Middle frontal gyrus (tissue), 1 donor: ENCODE measurements around the gene IRX2.

Experiments
- DNase-seq: peaks from one replicate; pipeline ENCODE4 v3.0.0-alpha.2; 2015; ENCODE audit warnings: low spot score; ENCODE audit errors: extremely low spot score

The IRX2 gene

GRCh38 chr5:2751592-2752021 is at the start of gene IRX2:
TSS of gene IRX2 (minus strand) at chr5:2751677. CDS start at chr5:2751413, 264 bp downstream.
- no peak for DNase-seq

GRCh38 chr5:2800035-2800434 is 48.6 kb upstream of the IRX2 start:
- DNase-seq = no peak

DNA sequence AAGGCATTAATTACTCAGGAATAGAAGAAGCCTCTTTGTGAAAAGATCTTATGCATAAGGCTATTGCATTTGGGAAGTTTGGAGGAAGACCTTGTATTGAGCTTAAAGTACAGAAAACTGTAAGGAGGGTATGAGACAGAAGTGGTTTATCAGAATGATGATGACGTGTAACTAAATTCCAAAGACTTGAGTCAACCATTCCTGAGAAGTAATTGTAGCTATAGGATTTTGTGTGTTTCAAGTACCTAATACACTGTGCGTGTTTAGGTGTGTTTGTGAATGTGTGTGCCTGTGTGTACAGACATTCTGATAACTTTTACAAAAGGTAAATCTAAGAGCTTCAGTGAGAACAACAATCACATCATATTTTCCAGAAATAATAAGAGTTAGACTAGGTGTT is 46.5 kb upstream of the IRX2 start:
- DNase-seq = no peak

GRCh38 chr5:2797160-2797559 is 45.7 kb upstream of the IRX2 start:
- DNase-seq = no peak

DNA sequence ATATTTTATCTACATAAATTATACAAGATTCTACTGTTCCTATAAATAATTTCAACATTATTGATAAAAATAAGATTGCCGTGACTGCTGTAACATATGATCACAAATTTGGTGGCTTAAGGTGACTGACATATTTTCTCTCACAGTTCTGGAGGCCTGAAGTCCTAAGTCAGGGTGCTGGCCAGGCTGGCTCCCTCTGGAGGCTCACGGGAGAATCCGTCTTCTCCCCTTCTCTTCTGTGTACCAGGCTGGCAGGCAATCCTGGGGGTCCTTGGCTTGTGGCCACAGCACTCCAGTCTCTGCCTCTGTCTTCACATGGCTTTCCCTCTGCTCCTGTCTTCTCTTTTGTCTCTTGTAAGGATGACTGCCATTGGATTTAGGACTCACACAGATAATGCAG is 31.7 kb upstream of the IRX2 start:
- DNase-seq = no peak

DNA sequence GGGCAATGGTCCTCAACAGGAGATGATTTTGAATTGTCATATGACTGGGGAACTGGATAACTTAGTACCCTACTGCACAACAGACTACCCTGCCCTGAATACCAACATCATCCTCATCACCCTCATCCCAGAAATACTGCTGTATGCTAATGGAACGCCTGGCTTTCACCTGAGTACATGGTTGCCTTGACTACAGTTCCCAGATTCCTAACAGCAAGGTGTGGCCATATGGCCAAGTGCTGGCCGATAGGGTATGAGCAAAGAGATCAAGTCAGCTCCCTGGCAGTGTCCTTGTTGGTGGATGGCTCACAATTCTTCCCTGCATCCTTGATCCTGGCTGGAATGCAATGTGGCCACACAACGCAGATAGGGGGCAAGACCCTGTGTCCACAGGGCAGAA is 31.2 kb upstream of the IRX2 start:
- no peak for DNase-seq

DNA sequence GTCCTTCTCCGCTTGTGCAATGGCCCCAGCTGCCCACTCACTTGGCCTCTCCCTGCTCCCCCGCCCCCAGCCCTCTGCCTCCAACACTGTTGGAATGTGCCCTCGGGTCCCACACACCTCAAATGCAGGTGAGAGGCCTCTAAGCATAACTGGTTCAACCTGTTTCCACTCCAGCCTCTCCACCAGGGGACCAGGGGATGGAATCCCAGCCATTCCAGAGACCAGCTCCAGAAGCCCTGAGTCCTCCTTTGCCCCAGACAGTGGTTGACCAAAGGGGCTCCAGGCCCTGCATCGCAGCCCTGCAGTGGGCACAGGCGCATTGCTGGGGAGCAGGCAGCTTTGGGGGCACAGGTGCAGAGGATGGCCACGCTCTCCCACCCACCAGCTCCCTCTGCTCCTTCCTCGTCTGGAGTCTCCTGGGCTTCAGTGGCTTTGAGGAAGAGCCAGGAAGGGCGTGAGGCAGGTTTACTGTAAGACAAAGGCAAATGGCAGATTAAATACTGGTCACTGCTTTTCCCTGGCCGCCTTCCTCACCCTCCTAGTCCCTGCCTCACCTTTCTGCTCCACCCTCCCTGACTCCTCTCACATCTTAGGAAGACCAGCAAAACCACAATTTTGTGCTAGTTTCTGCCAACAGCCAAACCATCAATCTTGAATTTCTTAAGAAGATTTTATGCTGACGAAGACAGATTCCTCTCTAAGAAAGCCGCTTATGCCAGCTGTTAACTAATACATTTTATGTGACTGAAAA is 29.1 kb upstream of the IRX2 start:
- DNase-seq = no peak

DNA sequence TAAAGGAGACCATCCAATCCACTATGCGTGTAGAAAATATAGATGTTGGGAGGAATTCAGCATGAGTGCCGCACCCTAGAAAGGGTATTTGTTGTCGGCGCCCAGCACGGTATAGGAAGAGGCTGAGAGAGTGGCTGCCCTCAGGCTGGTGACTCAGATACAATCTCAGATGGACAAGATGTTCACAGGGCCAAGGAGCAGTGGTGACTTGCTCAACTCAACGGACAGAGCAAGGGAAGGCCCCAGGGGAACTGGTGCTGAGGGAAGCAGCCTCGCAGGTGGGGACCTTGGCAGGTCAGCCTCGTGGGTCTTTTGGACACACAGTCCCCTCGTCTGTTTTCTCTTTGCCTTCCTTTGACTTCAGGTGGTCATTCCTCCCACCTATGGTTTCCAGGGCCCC is 28.0 kb upstream of the IRX2 start:
- no peak for DNase-seq

DNA sequence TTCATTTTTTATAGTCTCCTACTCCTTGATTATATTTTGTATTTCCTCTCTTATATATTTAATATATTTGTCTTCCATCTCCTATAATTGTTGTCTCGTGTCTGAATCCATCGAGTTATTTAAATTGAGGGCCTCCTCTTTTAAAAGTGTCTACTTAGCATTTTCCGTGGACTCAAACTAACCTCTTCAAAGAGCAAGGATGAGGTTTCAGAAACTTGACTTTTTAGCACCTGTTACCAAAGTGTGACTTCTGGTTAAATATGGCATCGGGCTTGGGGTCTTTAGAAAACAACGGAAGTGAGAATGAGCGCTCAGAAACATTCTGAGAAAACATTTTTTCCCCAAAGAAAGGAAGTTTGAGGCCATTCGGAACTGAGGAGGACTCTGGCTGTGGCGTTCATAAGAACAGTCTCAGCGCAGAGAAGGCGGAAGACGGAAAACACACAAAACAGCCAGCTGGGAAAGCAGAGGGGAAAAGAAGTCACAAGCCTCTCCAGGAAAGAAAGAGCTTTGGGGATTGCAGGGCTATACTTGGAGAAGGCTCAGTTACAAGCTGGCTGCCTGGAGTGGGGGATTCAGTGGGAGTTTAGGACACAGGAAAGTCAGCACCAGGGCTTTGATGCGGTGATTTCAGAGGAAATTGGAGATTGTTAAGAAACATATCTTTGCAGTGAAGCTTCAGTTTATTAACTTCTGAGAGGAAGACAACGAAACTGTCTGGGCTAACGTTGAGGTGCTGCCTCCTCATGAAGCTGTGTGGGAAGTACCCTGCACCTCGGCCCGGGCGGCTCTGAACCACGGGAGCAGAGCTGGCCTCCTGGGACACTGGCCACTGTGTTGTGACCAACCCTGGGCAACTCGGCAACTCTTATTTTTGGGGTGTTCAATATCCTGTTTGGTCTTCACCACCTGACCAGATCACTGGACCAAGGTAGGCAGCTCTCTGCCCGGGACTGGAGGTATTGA is 25.1 kb upstream of the IRX2 start:
- no peak for DNase-seq

GRCh38 chr5:2773327-2773726 is 21.9 kb upstream of the IRX2 start:
- DNase-seq = no peak

DNA sequence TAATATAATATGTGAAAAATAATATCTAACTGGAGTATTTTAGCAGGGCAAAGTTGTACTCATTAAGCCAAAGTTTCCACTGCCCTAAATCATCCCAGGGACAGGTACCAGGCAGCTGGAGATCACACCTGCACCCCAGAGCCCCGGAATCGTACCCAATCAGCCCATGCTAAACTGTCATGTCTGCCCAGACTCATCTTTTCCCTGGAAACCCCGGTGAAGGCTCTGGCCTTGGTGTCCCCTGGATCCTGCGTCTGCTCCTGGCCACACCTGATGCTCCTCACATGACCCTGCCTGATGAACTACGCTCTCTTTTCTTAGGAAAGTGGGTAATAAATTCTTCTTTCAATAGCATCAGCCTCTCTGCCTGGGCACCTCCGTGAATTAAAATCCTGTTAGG is 15.6 kb upstream of the IRX2 start:
- DNase-seq = no peak

DNA sequence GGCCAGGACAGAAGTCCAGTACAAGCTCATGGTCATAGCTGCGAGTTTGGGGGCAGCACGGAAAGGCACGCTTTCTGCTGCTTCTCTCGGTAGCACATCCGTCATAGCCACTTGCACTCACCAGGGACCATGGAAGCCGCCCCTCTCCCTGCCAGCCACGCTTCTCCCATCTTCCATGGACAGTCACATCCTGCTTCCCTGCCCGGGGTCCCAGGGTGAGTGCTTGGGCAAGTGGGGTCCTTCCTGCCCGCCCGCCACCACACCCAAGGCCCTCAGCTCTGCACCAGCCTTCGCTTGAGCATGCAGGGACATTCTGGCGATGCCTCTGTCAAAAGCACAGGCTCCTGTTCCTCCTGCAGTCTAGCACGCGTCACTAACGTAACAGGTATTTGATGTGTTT is 13.1 kb upstream of the IRX2 start:
- no peak for DNase-seq

DNA sequence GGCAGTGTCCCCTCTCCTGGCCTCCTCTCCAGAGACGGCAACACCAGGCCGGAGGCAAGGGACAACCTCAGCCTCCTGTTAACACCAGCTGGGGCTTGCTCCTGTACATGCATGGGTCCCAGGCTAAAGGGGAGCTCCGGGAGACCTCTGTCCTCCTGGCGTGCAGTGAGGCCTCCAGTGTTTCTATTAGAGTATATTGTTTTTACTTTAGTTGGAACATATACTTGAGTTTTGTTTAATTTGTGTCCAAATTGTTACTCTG is 12.0 kb upstream of the IRX2 start:
- no peak for DNase-seq

- no peak for DNase-seq
These were observed 11.5 kb upstream of the IRX2 start for GRCh38 chr5:2762744-2763532.

- no peak for DNase-seq
These were observed 10.5 kb upstream of the IRX2 start for GRCh38 chr5:2761921-2762488.

GRCh38 chr5:2759696-2760461 is 8.4 kb upstream of the IRX2 start:
- DNase-seq = no peak

GRCh38 chr5:2759091-2759490 is 7.6 kb upstream of the IRX2 start:
- no peak for DNase-seq

DNA sequence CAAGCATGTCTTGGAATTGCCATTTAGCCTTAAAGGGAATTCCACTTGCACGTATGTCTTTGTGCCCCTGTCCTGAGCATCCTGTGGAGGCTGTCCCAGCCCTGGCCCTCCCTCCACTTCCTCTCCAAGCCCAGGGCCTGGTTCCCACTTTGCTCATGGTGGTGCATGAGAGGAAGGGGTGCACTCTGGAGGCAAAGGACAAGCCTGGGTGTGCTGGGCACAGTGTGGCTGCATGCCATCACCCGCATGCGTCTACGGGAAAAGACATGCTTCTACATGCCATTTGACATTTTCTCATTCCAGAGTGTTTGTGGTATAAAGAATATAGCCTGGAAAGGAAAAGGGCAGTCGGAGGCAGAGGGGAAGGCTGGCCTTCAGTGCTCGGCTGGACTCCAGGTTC is 7.2 kb upstream of the IRX2 start:
- DNase-seq = no peak

GRCh38 chr5:2757563-2758351 is 6.3 kb upstream of the IRX2 start:
- no peak for DNase-seq
